GM19463 (cell line): Measurements from ENCODE around the gene KCNK15.
"Not testable (repeated sequence)": the region's sequence is repeated elsewhere in the genome, so short reads cannot be mapped to it uniquely, and the experiment has no call there.

Experiments
- ATAC-seq: cut with Tn5 transposase; IDR thresholded peaks from one replicate; pipeline ENCODE4 v1.9.1; 2021; ENCODE audit warnings: mild to moderate bottlenecking, moderate library complexity; ENCODE audit not compliant: unreplicated experiment

The KCNK15 gene

GRCh38 chr20:44745598-44746366, at the start of gene KCNK15:
Gene KCNK15 (plus strand): TSS chr20:44745865. CDS start chr20:44745911, 46 bp downstream.
- no peak for ATAC-seq

DNA sequence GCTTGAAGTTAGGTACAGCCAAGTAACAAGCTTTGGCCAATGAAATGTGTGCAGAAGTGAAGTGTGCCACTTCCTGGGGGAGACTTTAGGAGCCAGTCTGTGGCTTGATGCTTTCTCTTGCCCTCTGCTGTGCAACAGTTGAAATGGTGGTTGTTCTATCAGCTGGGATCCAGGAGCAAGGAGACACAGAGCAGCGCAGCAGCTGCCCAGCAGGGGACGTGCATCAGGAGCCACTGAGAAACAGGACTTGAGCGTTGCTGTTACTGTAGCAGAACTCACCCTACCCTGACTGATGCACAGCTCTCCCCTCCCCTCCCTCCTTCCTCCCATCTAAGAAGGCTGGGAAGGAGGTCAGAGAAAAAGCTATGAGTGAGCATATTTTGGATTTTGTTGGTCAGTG, 49.4 kb upstream of the KCNK15 start:
- ATAC-seq = no peak

DNA sequence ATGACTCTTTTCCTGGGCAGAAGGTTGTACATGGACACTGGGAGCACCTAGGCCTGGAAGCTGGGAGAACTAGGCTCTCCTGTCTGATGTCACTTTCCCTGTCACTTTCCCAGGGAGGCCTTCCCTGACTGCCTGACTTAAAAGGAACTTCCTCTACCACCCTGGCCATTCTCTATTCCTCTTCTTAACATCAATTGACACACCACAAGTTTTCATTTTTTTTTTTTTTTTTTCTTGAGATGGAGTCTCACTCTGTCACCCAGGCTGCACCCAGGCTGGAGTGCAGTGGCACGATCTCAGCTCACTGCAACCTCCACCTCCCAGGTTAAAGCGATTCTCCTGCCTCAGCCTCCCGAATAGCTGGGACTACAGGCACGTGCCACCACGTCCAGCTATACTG, 48.6 kb upstream of the KCNK15 start:
- not testable (repeated sequence) for ATAC-seq

- ATAC-seq = no peak
These were observed 47.3 kb upstream of the KCNK15 start for GRCh38 chr20:44698351-44698750.

DNA sequence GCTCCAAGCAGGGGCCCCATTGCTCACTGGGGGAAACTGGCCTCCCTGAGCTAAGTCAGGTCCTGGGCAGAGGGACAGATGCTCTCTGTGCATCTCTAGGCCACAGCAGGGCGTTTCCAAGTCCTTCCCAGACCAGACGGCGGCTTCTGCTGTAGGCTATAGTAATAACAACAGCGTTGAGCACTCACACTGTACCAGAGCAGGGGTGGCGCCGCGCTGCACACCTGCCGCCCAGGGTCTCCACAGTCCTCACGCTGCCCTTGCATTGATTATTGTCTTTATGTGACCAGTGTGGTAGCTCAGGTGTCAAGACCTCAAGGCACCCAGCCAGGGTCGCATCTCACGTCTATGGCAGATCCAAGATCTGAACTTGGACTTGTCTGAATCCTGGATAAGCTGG, 45.4 kb upstream of the KCNK15 start:
- no peak for ATAC-seq

- no peak for ATAC-seq
These were observed 44.4 kb upstream of the KCNK15 start for GRCh38 chr20:44701118-44701857.

DNA sequence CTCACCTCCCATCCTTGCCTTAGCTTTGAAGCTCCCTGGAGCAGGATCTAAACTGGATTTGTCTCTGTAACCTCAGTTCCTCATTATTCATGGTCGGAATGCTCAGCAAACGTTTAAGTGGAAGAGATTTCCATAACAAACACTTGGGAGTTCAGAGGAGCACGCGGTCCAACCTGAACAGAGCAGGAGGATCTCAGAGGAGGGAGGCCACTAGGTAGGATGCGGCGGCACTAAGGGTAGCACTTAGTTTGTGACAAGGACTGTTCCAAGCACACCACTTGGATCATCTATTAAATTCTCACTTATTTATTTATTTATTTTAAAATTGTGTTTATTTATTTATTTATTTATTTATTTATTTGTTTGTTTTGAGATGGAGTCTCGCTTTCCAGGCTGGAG, 43.8 kb upstream of the KCNK15 start:
- no peak for ATAC-seq

DNA sequence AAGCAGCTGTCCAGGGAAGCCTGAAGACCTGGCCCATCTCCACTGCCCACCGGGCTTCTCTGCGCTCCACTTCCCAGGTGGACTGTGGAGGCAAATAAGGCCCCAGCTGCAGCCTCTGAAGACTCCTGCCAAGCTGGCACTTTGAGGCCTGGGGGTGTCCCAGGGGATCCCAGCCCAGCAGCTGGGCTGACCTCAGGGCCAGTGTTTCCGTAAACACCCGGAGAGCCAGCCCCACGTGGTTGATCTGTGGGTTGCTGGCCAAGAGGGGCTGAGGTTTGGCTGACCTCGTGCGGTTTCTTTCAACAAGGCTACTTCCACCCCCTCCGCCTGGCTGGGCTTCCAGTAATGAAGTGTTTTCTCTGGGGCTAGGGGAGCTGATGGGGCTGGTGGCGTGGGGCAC, 42.9 kb upstream of the KCNK15 start:
- no peak for ATAC-seq

DNA sequence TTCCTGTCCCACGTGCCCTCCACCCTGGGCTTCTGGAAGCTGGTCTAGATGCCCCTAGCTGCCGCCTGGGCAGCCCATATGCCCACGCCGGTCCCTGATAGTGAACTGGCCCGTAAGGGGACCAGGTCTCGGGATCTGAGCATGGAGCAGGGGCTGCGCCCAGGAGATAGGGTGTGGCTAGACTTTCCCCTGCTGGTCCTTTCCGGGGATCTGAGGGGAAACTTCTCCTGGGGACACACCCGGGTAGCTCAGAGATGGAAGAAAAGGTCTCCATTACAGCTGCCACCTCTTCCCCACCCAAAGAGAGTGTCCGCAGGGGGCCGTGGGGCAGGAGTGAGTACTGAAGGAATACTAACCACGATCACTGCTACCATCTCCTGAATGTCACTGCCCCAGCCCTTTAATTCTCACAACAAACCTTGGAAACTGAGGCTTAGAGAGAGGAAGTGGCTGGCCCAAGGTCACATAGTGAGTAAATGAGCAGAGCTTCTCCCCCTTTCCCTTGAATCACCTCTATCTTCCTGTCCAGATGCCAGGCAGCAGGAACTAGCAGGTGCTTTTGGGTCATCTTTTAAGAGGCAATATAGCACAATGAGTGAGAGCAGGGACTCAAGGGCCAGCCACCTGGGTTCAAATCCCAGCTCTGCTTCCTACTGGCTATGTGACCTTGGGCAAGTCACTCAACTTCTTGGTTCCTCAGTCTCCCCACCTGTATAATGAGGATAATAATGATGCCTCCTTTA, 42.3 kb upstream of the KCNK15 start:
- ATAC-seq = no peak

- no peak for ATAC-seq
These were observed 41.6 kb upstream of the KCNK15 start for GRCh38 chr20:44703956-44704488.

GRCh38 chr20:44704551-44704971, 41.1 kb upstream of the KCNK15 start:
- ATAC-seq = no peak

DNA sequence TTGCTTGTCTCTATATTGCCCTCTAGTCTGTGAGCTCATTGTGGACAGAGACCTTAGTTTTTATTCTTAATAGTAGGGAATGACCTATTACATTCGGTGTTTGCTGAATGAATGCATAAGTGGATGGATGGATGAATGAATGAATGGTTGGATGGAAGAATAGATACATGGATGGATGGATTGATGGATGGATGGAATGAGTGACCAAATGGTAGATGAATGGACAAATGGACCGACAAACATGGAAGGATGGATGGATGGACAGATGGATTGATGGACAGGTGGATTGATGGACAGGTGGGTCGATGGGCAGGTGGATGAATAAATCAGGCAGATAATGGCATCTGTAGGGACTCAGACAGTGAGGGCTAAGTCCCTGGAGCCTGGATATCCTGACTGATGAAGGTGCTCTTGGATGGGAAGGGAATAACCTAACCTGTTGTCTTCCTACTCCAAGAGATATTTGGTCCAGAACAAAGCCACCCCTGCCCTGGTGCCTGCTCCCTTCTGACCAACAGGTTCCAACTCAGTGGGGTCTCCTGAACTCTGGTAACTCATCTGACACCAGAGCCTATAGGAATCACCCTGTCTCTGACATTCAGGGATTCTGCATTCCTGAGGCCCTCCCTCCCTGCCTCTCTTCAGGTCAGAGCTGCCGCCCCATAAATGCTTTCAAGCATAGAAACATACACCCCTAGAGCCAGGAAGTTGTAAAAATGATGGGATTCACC, 40.1 kb upstream of the KCNK15 start:
- no peak for ATAC-seq

DNA sequence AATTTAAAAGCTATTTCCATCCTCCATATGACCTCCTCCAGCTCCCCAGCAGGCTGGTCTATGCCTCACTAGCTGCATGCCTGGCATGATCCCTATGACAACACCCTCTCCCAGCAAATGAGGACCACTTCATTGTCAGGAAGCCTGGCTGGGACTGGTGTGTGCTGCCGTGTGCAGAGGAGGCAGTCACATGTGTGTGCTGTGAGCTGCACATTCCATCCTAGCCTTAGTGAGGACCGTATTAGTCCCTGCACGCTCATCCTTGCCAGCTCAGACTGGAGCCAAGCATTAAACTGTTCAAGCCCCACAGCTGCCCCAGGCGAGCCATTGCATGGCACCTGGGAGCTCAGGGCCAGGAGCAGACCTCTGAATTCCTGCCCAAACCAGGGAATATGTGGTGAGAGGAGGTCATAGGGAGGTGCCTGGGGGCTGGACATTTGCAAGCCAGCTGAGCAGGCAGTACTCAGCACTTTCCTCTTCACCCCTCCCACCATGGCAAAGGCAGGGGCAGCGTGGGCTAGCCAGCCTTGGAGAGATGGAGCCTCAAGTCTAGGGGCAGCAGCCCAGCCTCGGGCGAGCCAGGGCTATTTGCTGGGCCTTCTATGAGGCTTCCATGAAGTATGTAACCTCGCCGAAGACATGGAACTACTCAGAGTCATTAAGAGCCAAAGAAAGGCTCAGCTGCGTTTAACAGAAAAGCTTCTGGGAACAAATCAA, 39.2 kb upstream of the KCNK15 start:
- no peak for ATAC-seq

GRCh38 chr20:44707018-44707579, 38.6 kb upstream of the KCNK15 start:
- no peak for ATAC-seq

- no peak for ATAC-seq
These were observed 36.3 kb upstream of the KCNK15 start for GRCh38 chr20:44709380-44709779.

DNA sequence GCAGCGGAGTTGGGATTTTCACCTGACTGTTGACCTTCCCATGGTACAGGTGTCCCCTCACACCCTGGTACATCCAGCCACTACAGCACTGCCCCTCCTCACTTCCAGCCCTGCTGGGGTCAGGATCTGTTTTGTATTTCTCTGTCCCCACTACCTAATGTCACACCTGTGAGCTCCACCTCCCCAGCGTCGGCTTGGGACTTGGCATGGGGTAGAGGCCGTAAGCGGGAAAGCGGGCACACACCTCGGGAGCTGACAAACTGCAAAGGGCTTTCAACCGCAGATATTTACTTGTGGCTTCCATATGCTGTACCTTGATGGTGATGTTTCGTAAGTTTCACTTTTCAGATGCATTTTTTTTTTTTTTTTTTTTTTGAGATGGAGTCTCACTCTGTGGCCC, 35.9 kb upstream of the KCNK15 start:
- ATAC-seq = no peak

DNA sequence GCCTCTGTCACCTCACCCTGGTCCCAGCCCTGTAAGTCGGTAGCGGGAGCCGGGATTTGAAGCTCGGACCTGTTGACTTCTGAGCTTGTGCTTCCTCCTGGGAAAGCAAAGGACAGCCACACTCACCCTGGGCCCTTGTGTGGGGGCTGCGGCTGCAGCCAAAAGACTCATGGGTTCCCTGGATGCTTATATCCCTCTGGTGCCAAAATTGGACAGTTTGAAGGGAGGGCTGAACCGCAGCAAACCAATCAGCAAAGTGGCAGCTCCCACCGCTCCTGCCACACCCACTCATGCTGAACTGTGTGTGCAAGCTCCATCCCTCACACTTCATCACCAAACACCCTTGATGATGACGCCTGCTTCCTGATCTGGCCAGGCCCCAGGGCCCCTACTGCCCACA, 34.4 kb upstream of the KCNK15 start:
- ATAC-seq = no peak

DNA sequence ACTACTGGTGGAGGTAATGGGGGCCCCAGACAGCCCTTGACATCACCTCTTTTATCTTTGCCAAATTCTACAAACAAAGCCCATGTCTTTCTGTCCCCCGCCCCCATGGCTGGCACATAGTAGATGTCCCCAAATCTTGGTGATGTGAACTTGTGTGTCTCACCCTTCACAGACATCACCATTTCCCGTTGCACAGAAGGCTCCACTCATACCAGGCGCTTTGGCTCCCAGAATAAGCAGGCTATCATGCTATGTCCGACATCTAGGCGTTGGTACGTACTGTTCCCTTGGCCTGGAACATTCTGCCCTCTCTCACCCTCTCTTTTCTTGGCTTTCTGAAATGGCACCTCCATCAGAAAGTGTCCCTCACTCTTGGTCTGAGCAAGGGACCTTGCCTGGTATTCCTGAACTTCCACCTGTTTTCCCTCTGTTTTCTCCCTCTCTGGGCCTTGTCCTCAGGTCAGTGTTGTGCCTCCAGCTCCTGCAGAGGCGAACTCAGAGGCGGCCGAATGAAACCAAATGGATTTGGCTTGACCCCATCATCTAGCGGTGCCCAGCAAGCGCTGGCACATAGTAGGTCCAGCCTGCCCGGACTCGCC, 31.5 kb upstream of the KCNK15 start:
- ATAC-seq = no peak

DNA sequence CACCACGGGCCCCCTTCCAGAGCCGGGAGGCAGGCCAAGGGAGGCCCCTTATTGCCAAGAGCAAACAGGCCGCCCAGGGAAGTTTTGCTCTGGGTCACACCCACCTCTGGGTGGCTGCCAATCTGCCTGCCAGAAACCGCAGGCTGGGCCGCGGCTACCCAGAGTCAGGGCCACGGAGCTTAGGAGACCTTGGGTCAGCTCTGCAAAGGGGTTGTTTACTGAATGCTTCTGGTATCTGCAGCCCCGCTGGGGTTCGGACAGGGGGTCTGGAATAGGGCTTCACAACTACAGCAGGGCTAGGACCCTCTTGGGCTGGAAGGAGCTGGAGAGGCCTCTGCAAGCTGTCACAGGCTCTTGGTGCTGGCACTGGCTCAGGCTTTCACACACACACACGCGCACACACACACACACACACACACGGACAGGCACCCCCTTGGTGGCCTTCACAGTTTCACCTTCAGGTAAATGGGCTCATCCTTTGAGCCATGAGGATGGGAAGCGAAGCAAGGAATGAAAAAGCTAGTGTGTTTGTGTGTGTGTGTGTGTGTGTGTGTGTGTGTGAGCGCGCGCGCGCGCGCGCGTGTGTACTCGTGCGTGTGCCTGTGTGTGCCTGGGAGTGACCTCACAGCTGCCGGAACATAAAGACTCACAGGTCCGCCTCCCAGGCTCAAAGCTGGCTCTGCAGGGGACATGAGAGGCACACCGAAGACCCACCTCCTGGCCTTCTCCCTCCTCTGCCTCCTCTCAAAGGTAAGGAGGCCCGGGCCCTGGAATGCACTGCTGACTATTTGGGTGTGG, 30.8 kb upstream of the KCNK15 start, which contains the start of gene CCN5:
TSS of gene CCN5 (plus strand) at position 669 of the 798 bp plus-strand sequence. CDS start at position 691, 22 bp downstream.
- ATAC-seq = no peak
